Activated naive CD8-positive, alpha-beta T cell treated with anti-CD3 and anti-CD28 coated beads, Interleukin-2, amount 50 U/mL, for 24 hours (primary cell): ENCODE results near the gene TMEM126B.
"Not testable (repeated sequence)": the region's sequence is repeated elsewhere in the genome, so short reads cannot be mapped to it uniquely, and the experiment has no call there.

ENCODE experiments used
- ATAC-seq: fragments of 150-1000 bp; cut with Tn5 transposase; one replicate; pipeline ENCODE4 v1.10.0; 2021
- DNase-seq: peaks from one replicate; pipeline ENCODE4 v3.0.0; 2021
- H3K27ac Mint-ChIP-seq: one replicate; pipeline ENCODE4 v1.8.0; 2021; ENCODE audit warnings: mild to moderate bottlenecking, mixed read lengths
- H3K27me3 Mint-ChIP-seq: one replicate; pipeline ENCODE4 v1.8.0; 2021; ENCODE audit warnings: mixed read lengths
- H3K36me3 Mint-ChIP-seq: one replicate; pipeline ENCODE4 v1.8.0; 2021; ENCODE audit warnings: low read depth, mixed read lengths
- H3K4me1 Mint-ChIP-seq: one replicate; pipeline ENCODE4 v1.8.0; 2021; ENCODE audit warnings: mixed read lengths
- H3K4me3 Mint-ChIP-seq: one replicate; pipeline ENCODE4 v1.8.0; 2021; ENCODE audit warnings: mild to moderate bottlenecking, moderate library complexity, mixed read lengths
- H3K9me3 Mint-ChIP-seq: one replicate; pipeline ENCODE4 v1.8.0; 2021; ENCODE audit warnings: mixed read lengths

The TMEM126B gene

GRCh38 chr11:85627998-85628770, at the start of gene TMEM126B:
Gene TMEM126B, plus strand, starts transcription at chr11:85628593. Its CDS starts 15 bp downstream, at chr11:85628608.
- ATAC-seq: peak; percentile 99
- Mint-ChIP-seq H3K9me3 (no peaks in the 10 kb centered on the region), H3K27me3 (no peaks in the 10 kb centered on the region), H3K4me3 (peak within 1 kb of the TSS; percentile 96), H3K4me1 (peaks cover 33% of the 10 kb centered on the region), H3K36me3 (peaks cover 14% of the 10 kb centered on the region), H3K27ac (peak within 1 kb of the TSS; percentile 90)
- peak; percentile 96 for DNase-seq

GRCh38 chr11:85582111-85582510, 46.3 kb upstream of the TMEM126B start:
- DNase-seq (no peak), ATAC-seq (no peak)
- Mint-ChIP-seq H3K27me3 (peaks cover 3% of the 10 kb centered on the region), H3K9me3 (peaks cover 8% of the 10 kb centered on the region), H3K4me1 (no peaks in the 10 kb centered on the region), H3K36me3 (no peaks in the 10 kb centered on the region), H3K4me3 (no peak overlapping the region), H3K27ac (no peak overlapping the region)

GRCh38 chr11:85589373-85589772, 39.0 kb upstream of the TMEM126B start:
- Mint-ChIP-seq H3K4me3 (no peak overlapping the region), H3K27me3 (peaks cover 2% of the 10 kb centered on the region), H3K27ac (no peak overlapping the region), H3K4me1 (no peaks in the 10 kb centered on the region), H3K36me3 (no peaks in the 10 kb centered on the region), H3K9me3 (peaks cover 9% of the 10 kb centered on the region)
- DNase-seq (no peak), ATAC-seq (no peak)

GRCh38 chr11:85590848-85591483, 37.4 kb upstream of the TMEM126B start:
- H3K9me3 Mint-ChIP-seq: peaks cover 9% of the 10 kb centered on the region
- no peaks in the 10 kb centered on the region for H3K36me3 Mint-ChIP-seq
- no peak for ATAC-seq
- H3K4me1 Mint-ChIP-seq: no peaks in the 10 kb centered on the region
- H3K27ac Mint-ChIP-seq: no peak overlapping the region
- no peak for DNase-seq
- H3K27me3 Mint-ChIP-seq: no peaks in the 10 kb centered on the region
- no peak overlapping the region for H3K4me3 Mint-ChIP-seq

- H3K9me3 Mint-ChIP-seq: no peaks in the 10 kb centered on the region
- H3K4me3 Mint-ChIP-seq: no peak overlapping the region
- no peaks in the 10 kb centered on the region for H3K36me3 Mint-ChIP-seq
- no peaks in the 10 kb centered on the region for H3K4me1 Mint-ChIP-seq
- H3K27ac Mint-ChIP-seq: no peak overlapping the region
- ATAC-seq (no peak), DNase-seq (no peak)
- no peaks in the 10 kb centered on the region for H3K27me3 Mint-ChIP-seq
Observed at GRCh38 chr11:85595285-85595884, 33.0 kb upstream of the TMEM126B start.

GRCh38 chr11:85596886-85597285, 31.5 kb upstream of the TMEM126B start:
- no peak for DNase-seq
- no peak for ATAC-seq
- Mint-ChIP-seq H3K36me3 (no peaks in the 10 kb centered on the region), H3K27me3 (no peaks in the 10 kb centered on the region), H3K9me3 (no peaks in the 10 kb centered on the region), H3K27ac (no peak overlapping the region), H3K4me3 (no peak overlapping the region), H3K4me1 (no peaks in the 10 kb centered on the region)

- H3K27ac Mint-ChIP-seq: no peak overlapping the region
- H3K36me3 Mint-ChIP-seq: no peaks in the 10 kb centered on the region
- ATAC-seq (no peak), DNase-seq (no peak)
- H3K4me1 Mint-ChIP-seq: no peaks in the 10 kb centered on the region
- no peaks in the 10 kb centered on the region for H3K9me3 Mint-ChIP-seq
- no peaks in the 10 kb centered on the region for H3K27me3 Mint-ChIP-seq
- no peak overlapping the region for H3K4me3 Mint-ChIP-seq
Observed at GRCh38 chr11:85599083-85599482, 29.3 kb upstream of the TMEM126B start.

- Mint-ChIP-seq H3K36me3 (no peaks in the 10 kb centered on the region), H3K9me3 (no peaks in the 10 kb centered on the region), H3K4me1 (no peaks in the 10 kb centered on the region), H3K27ac (no peak overlapping the region), H3K27me3 (no peaks in the 10 kb centered on the region), H3K4me3 (no peak overlapping the region)
- ATAC-seq: no peak
- no peak for DNase-seq
Observed at GRCh38 chr11:85602526-85603213, 25.7 kb upstream of the TMEM126B start.

- Mint-ChIP-seq H3K4me3 (no peak overlapping the region), H3K36me3 (no peaks in the 10 kb centered on the region), H3K27ac (no peak overlapping the region), H3K4me1 (no peaks in the 10 kb centered on the region), H3K27me3 (no peaks in the 10 kb centered on the region), H3K9me3 (no peaks in the 10 kb centered on the region)
- ATAC-seq (no peak), DNase-seq (no peak)
Observed at GRCh38 chr11:85603220-85603619, 25.2 kb upstream of the TMEM126B start.

GRCh38 chr11:85606237-85606636, 22.2 kb upstream of the TMEM126B start:
- H3K4me3 Mint-ChIP-seq, H3K36me3 Mint-ChIP-seq, H3K27me3 Mint-ChIP-seq, H3K27ac Mint-ChIP-seq, ATAC-seq, H3K9me3 Mint-ChIP-seq, DNase-seq, H3K4me1 Mint-ChIP-seq: not testable (repeated sequence)

- not testable (repeated sequence) for H3K4me1 Mint-ChIP-seq, H3K36me3 Mint-ChIP-seq, H3K27me3 Mint-ChIP-seq, ATAC-seq, H3K9me3 Mint-ChIP-seq, H3K4me3 Mint-ChIP-seq, H3K27ac Mint-ChIP-seq, DNase-seq
Observed at GRCh38 chr11:85608621-85609020, 19.8 kb upstream of the TMEM126B start.

GRCh38 chr11:85609286-85609685, 19.1 kb upstream of the TMEM126B start:
- H3K36me3 Mint-ChIP-seq, H3K27ac Mint-ChIP-seq, H3K4me1 Mint-ChIP-seq, H3K9me3 Mint-ChIP-seq, ATAC-seq, H3K4me3 Mint-ChIP-seq, DNase-seq, H3K27me3 Mint-ChIP-seq: not testable (repeated sequence)

- H3K4me3 Mint-ChIP-seq, DNase-seq, H3K27ac Mint-ChIP-seq, H3K27me3 Mint-ChIP-seq, H3K36me3 Mint-ChIP-seq, ATAC-seq, H3K4me1 Mint-ChIP-seq, H3K9me3 Mint-ChIP-seq: not testable (repeated sequence)
Observed at GRCh38 chr11:85611643-85612042, 16.8 kb upstream of the TMEM126B start.

GRCh38 chr11:85619499-85619898, 8.9 kb upstream of the TMEM126B start:
- Mint-ChIP-seq H3K27me3 (peaks cover 3% of the 10 kb centered on the region), H3K36me3 (no peaks in the 10 kb centered on the region), H3K4me1 (peaks cover 6% of the 10 kb centered on the region), H3K4me3 (no peak overlapping the region), H3K9me3 (no peaks in the 10 kb centered on the region), H3K27ac (no peak overlapping the region)
- no peak for DNase-seq
- ATAC-seq: no peak

GRCh38 chr11:85620256-85620655, 8.1 kb upstream of the TMEM126B start:
- Mint-ChIP-seq H3K9me3 (no peaks in the 10 kb centered on the region), H3K4me1 (peaks cover 8% of the 10 kb centered on the region), H3K27ac (no peak overlapping the region), H3K27me3 (peaks cover 3% of the 10 kb centered on the region), H3K36me3 (no peaks in the 10 kb centered on the region), H3K4me3 (no peak overlapping the region)
- ATAC-seq (no peak), DNase-seq (no peak)
